Tibial artery (tissue), 4 donors: ENCODE measurements around the gene OTOF.

Experiments
- DNase-seq, 2 donors: peaks; one replicate each; pipeline ENCODE4 v3.0.0-alpha.2; 2019
- H3K27ac ChIP-seq, 2 donors: fragments of 200-600 bp; sonication (generic) in 1 of 2; 1 replicate in 1 of 2; 2 replicates in 1 of 2; pipeline ENCODE4 v1.5.1; 2018 to 2019; ENCODE audit warnings: mild to moderate bottlenecking in 1 of 2
- H3K27me3 ChIP-seq, 2 donors: fragments of 200-600 bp; sonication (generic) in 1 of 2; one replicate each; pipeline versions ENCODE4 v1.5.1 to v1.6.0; 2016 to 2019
- H3K36me3 ChIP-seq, 3 donors: fragments of 200-600 bp; sonication (generic) in 2 of 3; one replicate each; pipeline ENCODE4 v1.5.1; 2016 to 2019; ENCODE audit warnings: mild to moderate bottlenecking in 2 of 3
- H3K4me1 ChIP-seq, 4 donors: fragments of 200-600 bp; sonication (generic) in 2 of 4; 1 replicate in 3 of 4; 2 replicates in 1 of 4; pipeline ENCODE4 v1.5.1; 2016 to 2019
- H3K4me3 ChIP-seq, 2 donors: fragments of 200-600 bp; sonication (generic) in 1 of 2; 1 replicate in 1 of 2; 2 replicates in 1 of 2; pipeline ENCODE4 v1.5.1; 2018 to 2019; ENCODE audit warnings: mild to moderate bottlenecking in 2 of 2
- H3K9me3 ChIP-seq, 3 donors: fragments of 200-600 bp; sonication (generic) in 1 of 3; one replicate each; pipeline ENCODE4 v1.5.1; 2016 to 2019
- CTCF ChIP-seq, 2 experiments: fragments of 200-600 bp in 1 of 2; fragments of 450-650 bp in 1 of 2; IDR thresholded peaks; one replicate each; pipeline ENCODE4 v1.5.1; 2017 to 2019; ENCODE audit warnings: antibody characterized with exemption in 2 of 2, mild to moderate bottlenecking in 1 of 2, moderate library complexity in 1 of 2
- intact Hi-C: fragments of 100-400 bp; cut with DNase I; formaldehyde crosslinking; loops from one replicate; pipeline ENCODE4 v1.15.0; 2023; ENCODE audit warnings: low total_unique reads

Gene OTOF

GRCh38 chr2:26410764-26411243, 67.1 kb downstream of the OTOF start:
- DNase-seq = no peak
- no peaks in the 10 kb centered on the region for H3K9me3 ChIP-seq
- intact Hi-C loops = no loop called here
- no peaks in the 10 kb centered on the region for H3K36me3 ChIP-seq
- TF ChIP-seq CTCF (IDR thresholded peaks at IDR 0.05) = no peak
- no peak overlapping the region for H3K4me3 ChIP-seq
- no peaks in the 10 kb centered on the region for H3K4me1 ChIP-seq
- no peak overlapping the region for H3K27ac ChIP-seq
- H3K27me3 ChIP-seq = peaks cover 0 to 16% of the 10 kb centered on the region in 2 donors

- H3K27ac ChIP-seq = no peak overlapping the region
- intact Hi-C loops = no loop called here
- no peaks in the 10 kb centered on the region for H3K9me3 ChIP-seq
- H3K4me3 ChIP-seq = no peak overlapping the region
- TF ChIP-seq CTCF (IDR thresholded peaks at IDR 0.05) = no peak
- peaks cover 0 to 16% of the 10 kb centered on the region in 2 donors for H3K27me3 ChIP-seq
- DNase-seq = no peak
- no peaks in the 10 kb centered on the region for H3K4me1 ChIP-seq
- H3K36me3 ChIP-seq = no peaks in the 10 kb centered on the region
Observed at GRCh38 chr2:26409785-26410184, 68.1 kb downstream of the OTOF start.

- Histone ChIP-seq H3K4me3 (no peak overlapping the region), H3K4me1 (no peaks in the 10 kb centered on the region), H3K27ac (no peak overlapping the region), H3K9me3 (no peaks in the 10 kb centered on the region), H3K27me3 (peaks cover 0 to 16% of the 10 kb centered on the region in 2 donors), H3K36me3 (no peaks in the 10 kb centered on the region)
- intact Hi-C loops = no loop called here
- DNase-seq = no peak
- TF ChIP-seq CTCF (IDR thresholded peaks at IDR 0.05) = no peak
Observed at GRCh38 chr2:26407526-26407925, 70.4 kb downstream of the OTOF start.
